ENCODE results near the gene MSRB1. TPM values are rescaled to one million over a fixed set of nuclear protein-coding genes. Genes with fewer than 3 reads are reported as not detected.

The MSRB1 gene
- total RNA-seq, 2 experiments from 2014 or later, result 23.5 to 24.7 TPM

DNA sequence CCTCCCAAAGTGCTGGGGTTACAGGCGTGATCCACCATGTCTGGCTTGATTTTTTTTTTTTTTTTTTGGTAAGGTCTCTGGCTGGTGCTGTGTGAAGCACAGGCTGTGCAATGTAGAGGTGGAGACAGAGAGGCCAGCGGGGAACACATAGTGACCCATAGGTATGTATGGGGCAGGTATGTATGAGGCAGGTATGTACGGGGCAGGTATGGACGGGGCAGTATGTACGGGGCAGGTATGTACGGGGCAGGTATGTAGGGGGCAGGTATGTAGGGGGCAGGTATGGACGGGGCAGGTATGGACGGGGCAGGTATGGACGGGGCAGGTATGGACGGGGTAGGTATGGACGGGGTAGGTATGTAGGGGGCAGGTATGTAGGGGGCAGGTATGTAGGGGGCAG, 6.5 kb upstream of the MSRB1 start:
- ChIA-PET POLR2A (no interaction called here), CTCF (interaction anchor here (0.7 kb wide), 1 partner anchor 101 kb away, joined by 3 read pairs; no protein-coding TSS in a partner anchor)

DNA sequence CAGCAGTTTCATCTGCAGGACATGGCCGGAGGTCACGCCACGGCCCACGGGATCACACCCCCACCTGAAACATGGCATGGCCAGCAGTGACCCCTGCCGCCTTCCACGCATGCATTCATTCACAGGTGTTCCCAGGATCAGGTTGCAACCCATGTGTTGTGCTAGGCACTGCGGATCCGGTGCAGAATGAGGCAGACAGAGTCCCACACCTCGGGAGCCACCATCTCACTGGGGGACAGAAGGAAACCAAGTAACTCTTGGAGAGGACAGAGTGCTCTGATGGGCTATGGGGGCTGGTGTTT, 4.3 kb upstream of the MSRB1 start:
- POLR2A ChIA-PET, result interaction anchor here (1.3 kb wide), 1 partner anchor 208 kb away, joined by 9 read pairs; the partner anchor contains the start of gene TRAF7
- CTCF ChIA-PET, result interaction anchor here (0.7 kb wide), 1 partner anchor 18 kb away, joined by 3 read pairs; no protein-coding TSS in a partner anchor

DNA sequence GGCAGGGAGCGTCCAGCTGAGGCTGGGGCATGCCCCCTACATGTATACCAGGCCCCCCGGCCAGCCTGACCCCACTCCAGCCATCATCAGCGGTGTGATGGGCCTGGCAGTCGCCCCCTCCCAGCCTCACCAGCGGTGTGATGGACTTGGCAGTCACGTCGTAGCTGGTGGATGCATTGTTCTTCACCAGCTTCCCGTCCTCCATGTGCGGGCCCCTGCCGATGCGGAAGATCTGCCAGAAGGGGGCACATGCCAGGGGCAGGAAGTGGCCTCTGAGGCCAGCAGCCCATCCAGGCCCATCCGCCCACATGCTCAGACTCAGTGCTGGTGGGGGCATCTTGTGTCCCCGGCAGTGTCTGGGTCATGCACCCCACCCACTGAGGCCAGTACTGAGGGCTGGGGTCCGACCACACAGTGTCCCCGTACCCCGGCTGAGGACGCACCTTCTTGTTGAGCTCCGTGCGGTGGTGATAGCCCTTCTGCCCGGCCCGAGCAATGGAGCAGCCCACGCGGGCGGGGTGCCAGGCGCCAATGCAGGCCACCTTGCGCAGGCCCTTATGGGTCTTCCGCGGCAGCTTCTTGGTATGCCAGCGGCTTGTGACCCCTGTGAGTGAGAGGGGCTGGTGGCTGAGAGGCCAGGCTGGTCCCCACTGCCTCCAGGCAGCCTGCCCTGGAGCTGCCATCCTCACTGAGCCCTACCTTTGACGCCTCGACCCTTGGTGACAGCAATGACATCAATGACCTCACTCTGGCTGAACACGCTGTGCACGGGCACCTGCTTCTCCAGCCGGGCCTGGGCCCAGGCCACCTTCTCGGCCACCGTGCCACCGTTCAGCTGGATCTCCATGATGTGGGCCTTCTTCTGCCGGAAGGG, 3.7 kb upstream of the MSRB1 start:
- ChIA-PET POLR2A (interaction anchor here (0.6 kb wide), 1 partner anchor 24 kb away, joined by 4 read pairs; no protein-coding TSS in a partner anchor), CTCF (interaction anchor here (1.3 kb wide), 1 partner anchor 18 kb away, joined by 5 read pairs; no protein-coding TSS in a partner anchor)

DNA sequence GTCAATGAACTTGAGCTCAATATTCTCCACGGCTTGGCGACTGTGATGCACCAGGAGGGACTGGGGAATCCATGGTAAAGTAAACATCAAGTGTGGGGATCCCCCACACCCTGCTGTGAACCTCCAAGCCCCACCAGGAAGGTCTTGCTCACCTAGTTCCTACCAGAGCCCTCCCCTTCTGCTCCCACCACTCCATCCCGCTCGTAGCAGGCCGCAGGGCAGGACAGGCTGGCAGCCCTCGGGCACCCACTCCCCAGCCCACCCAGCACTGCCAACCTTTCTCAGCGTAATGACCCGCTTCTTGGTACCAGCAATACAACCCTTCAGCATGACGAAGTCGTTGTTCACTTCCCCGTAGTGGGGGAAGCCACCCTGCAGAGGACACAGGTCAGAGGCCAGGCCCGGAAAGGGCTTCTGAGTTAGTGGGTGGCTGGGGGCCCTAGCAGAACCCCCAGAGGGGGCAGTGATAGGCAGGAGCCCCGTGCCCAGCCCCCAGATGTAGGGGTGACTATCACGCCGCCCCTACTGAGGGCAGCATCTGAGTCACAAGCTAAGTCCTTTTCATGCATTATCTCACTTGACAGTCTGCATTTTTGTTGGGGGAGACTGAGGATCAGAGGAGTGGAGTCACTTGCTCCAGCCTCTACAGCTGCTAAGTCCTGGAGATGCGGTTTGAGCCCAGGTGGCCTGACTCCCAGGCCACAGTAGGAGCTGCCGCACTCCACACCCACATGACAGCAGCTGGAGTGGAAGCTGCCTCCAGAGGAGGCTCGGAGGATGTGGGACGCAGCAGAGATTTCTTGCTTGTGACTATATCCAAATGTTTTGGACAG, 2.8 kb upstream of the MSRB1 start:
- CTCF ChIA-PET, result interaction anchor here (1.3 kb wide), 1 partner anchor 17 kb away, joined by 5 read pairs; no protein-coding TSS in a partner anchor
- POLR2A ChIA-PET, result interaction anchor here (0.6 kb wide), 1 partner anchor 234 kb away, joined by 3 read pairs; no protein-coding TSS in a partner anchor

DNA sequence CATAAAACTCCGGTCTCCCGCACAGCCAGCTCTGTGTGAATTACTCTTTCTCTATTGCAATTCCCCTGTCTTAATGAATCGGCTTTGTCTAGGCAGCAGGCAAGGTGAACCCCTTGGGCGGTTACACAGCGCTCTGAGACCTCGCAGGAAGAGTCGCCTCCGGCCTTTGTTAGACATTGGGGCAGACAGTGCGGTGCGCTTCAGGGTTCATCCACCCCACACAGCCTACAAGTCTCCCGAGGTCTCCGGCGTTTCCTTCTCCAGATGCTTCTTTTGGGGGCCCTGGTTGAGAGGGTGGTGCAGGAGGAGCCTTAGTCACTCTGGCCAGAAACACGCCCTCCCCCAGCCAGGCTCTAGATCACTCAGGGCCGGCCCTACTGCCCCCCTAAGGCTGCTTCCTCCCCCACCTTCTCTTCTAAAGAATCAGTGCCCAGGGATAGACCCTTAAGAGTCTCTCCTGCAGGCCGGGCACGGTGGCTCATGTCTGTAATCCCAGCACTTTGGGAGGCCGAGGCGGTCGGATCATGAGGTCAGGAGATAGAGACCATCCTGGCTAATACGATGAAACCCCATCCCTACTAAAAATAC, 1.7 kb upstream of the MSRB1 start:
- POLR2A ChIA-PET, result interaction anchor here (1.9 kb wide), 1 partner anchor 16 kb away, joined by 11 read pairs; no protein-coding TSS in a partner anchor
- CTCF ChIA-PET, result interaction anchor here (1.3 kb wide), 1 partner anchor 16 kb away, joined by 6 read pairs; no protein-coding TSS in a partner anchor

DNA sequence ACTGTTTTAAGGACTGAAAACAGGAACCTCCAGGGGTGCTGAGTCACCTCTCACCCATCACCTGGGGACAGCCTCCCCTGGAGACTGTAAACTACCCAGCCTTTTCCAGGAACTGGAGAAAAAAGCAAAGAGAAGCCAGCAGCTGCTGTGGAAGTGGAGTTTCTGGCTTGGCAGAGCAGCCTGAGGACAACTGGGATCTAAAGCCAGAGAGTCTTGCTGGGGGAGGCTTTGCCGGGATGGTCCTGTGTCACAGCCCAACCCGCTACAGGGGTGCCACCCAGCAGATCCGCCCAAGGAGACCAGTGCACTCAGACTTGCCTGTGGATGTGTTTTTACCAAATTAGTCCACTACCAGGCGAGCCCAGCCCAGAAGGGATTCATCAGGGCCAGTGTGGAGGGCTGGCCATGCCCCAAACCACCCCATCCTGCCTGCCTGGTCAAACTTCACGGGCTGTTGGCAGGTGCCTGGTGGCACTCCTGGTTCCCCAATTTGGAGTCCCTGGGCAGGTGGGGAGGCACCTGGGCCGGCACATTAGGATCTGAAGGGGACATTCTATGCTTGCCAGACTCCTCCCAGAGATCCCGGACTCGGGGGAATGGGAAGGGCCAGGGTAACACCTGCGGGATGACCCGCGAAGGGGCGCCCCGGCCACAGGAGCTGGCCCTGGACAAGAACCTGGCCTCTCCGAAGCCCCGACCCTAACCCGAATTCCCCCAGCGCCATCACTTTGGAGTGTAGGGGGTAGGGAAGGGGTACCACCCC, 771 bp downstream of the MSRB1 start:
- POLR2A ChIA-PET, result interaction anchor here (1.2 to 1.4 kb wide), 2 partner anchors 23 to 160 kb away, joined by 3 read pairs; partner anchors contain the start of genes NUBP2, RPS2 and SPSB3
- CTCF ChIA-PET, result interaction anchor here (1.5 kb wide), 1 partner anchor 79 kb away, joined by 8 read pairs; no protein-coding TSS in a partner anchor

DNA sequence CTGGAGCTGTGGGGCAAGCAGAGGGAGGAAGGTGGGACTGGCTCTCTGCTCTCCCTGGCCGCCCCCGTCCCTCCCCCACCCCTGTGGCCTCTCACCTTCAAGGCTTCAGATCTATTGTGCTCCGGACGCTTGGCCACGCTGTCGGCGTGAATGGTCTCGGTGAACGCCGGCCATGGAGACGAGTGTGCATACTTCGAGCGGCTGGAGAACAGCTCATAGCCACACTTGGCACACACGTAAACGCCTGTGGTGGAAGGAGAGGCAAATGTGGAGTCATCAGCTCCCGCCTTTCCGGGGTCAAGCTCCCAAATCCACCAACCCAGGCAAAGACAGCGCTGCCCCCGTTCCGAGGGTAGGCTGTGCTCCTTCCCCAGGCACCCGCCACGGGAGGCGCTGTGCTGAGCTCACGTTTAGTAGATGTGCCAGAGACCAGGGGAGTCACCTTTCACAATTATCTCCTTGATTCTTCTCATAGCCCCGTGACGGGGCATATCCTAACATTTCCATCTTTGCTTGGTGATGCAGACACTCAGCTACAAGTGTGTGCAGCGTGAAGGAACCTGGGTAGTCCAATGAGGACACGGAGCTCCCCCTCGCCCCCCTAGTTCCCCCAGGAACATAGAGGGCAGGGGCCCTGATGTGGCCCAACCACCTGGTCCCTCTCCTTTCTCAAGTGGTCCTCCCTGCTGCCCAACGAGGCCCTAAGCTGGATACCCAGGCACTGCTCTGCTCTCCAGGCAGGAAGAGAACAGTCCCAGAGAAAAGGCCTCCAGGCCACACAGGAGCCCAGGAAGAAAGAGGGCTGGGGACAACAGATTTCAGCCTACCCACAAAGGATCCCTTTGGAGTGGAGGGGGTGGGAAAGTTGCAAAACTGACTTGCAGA, 1.6 kb downstream of the MSRB1 start:
- POLR2A ChIA-PET, result interaction anchor here (1.0 to 1.4 kb wide), 3 partner anchors 23 to 159 kb away, joined by 3 read pairs; partner anchors contain the start of genes NUBP2, RPS2 and SPSB3
- CTCF ChIA-PET, result interaction anchor here (1.1 to 2.7 kb wide), 3 partner anchors 13 to 78 kb away, joined by 3 to 12 read pairs (median 8); partner anchors contain the start of gene TBL3

DNA sequence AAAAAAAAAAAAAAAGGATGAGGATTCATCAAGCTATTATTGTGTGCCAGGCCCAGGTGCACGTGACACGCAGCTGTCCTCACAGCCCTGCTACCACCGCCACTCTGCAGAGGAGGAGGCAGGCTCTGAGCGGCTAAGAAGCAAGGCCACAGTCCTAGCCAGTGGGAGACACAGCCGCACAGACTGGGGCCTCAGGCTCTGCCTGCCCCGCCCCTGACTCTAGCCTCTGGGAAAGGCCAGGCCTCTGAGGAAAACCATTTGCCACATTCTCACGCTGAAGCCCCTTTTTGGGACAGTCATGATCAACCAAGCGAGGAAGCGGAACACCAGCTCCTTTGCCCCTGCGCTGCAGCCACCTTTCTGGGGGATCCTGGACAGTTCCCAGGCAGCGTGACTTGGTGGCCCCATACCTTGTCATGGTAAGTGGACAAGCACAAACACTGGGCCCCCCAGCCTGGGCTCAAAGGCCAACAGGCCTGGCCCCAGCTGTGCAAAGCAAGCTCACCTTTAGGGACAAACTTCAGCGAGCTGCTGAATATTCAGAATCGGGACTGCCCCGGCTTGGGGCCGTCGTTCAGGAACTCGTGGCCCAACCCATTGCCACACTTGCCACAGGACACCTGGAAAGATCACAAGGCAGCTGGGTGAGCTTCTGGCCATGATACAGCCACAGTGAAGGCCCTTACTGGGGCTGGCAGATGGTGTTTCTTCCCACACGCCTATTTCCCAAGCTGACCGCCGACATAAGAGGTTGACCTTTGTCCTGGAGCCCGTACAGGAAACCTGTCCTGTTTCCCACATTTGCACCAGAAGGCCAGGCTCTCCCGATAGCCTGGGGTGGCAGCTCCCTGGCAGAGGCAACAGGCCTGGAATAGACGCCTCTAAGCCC, 2.5 kb downstream of the MSRB1 start:
- POLR2A ChIA-PET, result interaction anchor here (0.8 to 1.2 kb wide), 3 partner anchors 19 to 158 kb away, joined by 3 read pairs; partner anchors contain the start of genes NUBP2, RPS2 and SPSB3
- CTCF ChIA-PET, result interaction anchor here (0.6 to 2.7 kb wide), 6 partner anchors 11 to 375 kb away, joined by 3 to 12 read pairs (median 4); partner anchors contain the start of gene TBL3

DNA sequence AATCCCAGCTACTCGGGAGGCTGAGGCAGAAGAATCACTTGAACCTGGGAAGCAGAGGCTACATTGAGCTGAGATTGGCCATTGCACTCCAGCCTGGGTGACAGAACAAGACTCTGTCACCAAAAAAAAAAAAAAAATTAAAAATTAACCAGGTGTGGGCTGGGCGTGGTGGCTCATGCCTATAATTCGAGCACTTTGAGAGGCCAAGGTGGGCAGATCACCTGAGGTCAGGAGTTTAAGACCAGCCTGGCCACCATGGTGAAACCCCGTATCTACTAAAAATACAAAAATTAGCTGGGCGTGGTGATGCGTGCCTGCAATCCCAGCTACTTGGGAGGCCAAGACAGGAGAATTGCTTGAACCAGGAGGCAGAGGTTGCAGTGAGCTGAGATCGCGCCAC, 3.2 kb downstream of the MSRB1 start:
- ChIA-PET POLR2A (interaction anchor here (0.7 to 0.8 kb wide), 2 partner anchors 20 to 67 kb away, joined by 3 read pairs; no protein-coding TSS in a partner anchor), CTCF (interaction anchor here (0.6 to 2.7 kb wide), 4 partner anchors 11 to 376 kb away, joined by 3 to 12 read pairs (median 4); no protein-coding TSS in a partner anchor)

DNA sequence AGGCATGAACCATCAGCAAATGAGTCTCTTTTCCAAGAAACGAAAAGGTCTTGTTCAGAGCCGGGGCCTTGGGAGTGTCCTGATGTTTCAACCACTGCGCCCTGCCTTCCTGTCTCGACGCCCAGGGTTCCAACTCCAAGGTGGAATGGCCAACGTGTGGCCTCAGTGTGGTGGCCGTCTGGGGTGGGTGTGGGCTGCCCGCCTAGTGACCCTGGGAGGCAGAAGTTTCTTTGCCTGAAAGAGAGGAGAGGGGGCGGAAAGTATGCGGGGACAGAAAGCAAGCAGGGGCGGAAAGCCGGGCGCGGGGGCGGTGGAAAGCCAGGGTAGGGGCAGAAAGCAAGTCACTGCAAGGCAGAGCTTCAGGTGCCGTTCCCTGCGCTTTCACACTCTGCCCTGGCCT, 4.1 kb downstream of the MSRB1 start:
- CTCF ChIA-PET, result interaction anchor here (1.0 to 2.7 kb wide), 3 partner anchors 10 to 12 kb away, joined by 3 to 12 read pairs (median 5); no protein-coding TSS in a partner anchor
- POLR2A ChIA-PET, result no interaction called here

DNA sequence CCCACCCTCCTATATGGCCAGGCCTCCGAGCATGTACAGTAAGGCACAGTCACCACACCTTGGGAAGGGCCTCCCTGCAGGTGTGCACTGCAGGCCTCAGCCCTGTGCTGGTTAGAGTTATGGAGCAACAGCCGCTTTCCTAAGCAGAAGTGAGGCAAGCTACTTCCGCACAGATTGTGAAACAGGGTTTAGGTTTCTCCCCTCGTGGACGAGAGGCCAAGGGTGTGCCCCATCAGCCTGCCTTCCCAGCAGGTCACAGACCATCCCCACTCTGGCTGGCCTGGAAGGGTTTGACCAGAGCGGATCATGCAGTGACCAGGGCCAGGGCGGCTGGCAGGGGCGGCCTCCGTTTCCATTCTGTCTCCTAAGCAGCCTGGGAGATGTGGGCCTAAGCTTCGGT, 4.7 kb downstream of the MSRB1 start:
- POLR2A ChIA-PET, result no interaction called here

DNA sequence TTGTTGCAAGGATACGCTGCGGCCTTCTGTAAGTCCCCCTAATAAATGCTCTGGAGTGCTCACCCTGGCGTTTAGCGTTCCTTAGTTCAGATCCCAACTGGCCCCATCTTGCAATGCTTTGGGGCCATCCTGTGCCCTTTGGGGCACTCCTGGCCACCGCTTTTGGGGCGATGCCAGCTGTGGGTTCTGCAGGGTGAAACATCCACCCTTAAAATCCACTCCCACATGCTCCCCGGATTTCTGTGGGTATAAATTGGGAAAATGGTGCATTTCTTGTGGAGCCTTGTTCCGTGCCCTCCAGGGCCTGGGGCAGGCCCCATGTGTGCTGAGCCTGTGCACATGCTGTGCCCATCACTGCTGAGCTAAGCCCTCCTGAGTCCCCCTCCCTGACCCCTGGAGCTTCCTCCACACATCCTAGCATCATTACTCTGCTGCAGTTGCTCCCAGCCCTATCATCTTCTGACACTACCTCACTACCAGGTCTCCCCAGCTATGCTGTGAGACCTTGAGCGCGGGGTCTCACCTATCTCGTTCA, 6.0 kb downstream of the MSRB1 start:
- ChIA-PET CTCF (no interaction called here), POLR2A (no interaction called here)

More for the DNA sequence above, 4.7 kb downstream of the MSRB1 start:
- CTCF ChIA-PET, result interaction anchor here (1.0 kb wide), 1 partner anchor 9 kb away, joined by 5 read pairs; no protein-coding TSS in a partner anchor

DNA sequence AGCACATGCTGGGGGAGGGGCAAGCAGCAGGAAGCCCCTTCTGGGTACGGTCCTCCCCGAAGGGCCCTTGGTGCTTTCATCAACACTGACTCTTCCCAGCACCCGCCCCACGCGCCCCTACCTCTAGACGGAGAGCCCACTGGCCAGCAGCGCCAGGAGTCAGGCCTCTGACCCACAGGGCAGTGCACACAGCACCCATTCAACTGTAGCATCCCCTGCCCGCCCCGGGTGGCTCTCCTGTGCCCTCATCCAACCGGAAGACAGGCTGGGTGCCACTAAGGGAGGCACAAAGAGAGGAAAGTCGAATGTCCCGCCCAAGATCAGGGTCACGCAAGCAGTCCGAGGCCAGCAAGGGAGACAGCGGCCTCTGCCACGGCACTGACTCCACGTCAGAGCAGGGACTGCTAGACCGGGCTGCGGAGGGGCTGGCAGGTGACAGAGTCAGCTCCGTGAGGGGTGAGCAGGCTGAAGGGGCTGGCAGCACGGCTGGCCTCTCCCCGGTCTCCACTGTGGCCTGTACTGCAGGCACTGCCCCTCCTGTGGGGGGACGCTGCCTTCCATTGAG, 9.8 kb downstream of the MSRB1 start:
- POLR2A ChIA-PET, result no interaction called here
- CTCF ChIA-PET, result no interaction called here

DNA sequence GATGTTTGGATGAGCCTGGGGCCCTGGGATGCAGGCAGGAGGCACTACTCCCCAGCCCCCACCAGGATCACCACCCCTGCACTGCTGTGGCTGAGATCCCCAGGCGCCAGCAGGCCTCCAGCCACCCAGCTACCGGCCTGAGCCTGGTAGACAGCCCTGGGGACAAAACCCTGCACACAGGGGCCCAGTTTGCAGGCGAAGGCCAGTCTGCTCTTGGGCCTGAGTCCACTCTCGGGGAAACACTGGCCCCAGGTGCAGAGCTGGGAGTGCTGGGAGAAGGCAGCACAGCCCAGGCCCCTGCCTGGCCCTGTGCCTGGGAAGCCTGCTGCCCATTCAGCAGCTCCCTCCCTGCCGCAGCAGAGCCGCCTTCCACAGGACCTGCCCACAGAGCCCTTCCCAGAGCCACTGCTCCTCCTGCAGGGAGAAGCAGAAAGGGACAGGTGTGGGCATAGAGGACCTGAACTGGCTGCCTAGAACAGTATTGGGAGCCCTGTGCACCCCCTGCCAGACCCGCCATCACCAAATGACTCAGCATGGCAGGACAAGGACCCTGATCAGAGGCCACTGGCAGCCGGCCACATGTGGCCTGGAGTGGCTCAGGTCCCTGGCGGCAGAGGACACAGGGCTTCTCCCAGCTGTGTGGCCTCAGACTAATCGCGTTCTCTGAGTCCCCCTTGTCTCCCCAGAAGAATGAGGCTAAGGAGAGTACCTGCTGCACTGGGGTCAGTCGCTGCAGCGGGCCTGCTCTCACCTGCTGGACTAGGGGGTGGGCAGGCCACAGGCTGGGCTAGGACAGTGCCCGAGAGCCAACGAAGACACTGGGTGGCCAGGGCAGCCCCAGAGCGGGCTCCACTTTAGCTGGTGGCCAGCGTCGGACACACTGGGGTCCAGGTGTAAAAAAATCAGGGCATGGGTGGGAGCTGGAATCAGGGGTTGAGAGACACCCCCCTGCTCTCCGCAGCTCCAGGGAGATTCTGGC, 10.7 kb downstream of the MSRB1 start:
- ChIA-PET POLR2A (no interaction called here), CTCF (interaction anchor here (0.6 kb wide), 1 partner anchor 69 kb away, joined by 3 read pairs; no protein-coding TSS in a partner anchor)

Measured in activated CD8-positive, alpha-beta memory T cell treated with anti-CD3 and anti-CD28 coated beads for 36 hours (primary cell).